HAP-1 (cell line): ENCODE results near the gene CLN6.
A peak's percentile ranks its signal among the peaks of the same experiment; 100 is the strongest.

ENCODE experiments used
- DNase-seq, 2 experiments: peaks; one replicate each; pipeline ENCODE4 v3.0.0-alpha.2; 2016 to 2020; ENCODE audit warnings: low spot score in 2 of 2
- H3K27me3 ChIP-seq: fragments of 250-450 bp; sonication (Bioruptor Pico); 2 replicates; pipeline ENCODE4 v1.5.1; 2020; ENCODE audit warnings: low read depth, mild to moderate bottlenecking, moderate library complexity
- H3K36me3 ChIP-seq: fragments of 250-450 bp; sonication (Bioruptor Pico); replicated peaks from 2 replicates; pipeline ENCODE4 v1.5.1; 2020; ENCODE audit warnings: mild to moderate bottlenecking
- H3K4me1 ChIP-seq: fragments of 250-450 bp; sonication (Bioruptor Pico); 2 replicates; pipeline ENCODE4 v1.5.1; 2020; ENCODE audit warnings: mild to moderate bottlenecking
- H3K4me3 ChIP-seq: fragments of 250-450 bp; sonication (Bioruptor Pico); 2 replicates; pipeline ENCODE4 v1.5.1; 2020; ENCODE audit warnings: mild to moderate bottlenecking, moderate library complexity
- H3K9me3 ChIP-seq: fragments of 250-450 bp; sonication (Bioruptor Pico); 2 replicates; pipeline ENCODE4 v1.5.1; 2020; ENCODE audit warnings: mild to moderate bottlenecking, moderate library complexity
- in situ Hi-C: fragments of 300-500 bp; cut with MboI; formaldehyde crosslinking; loops from 3 replicates; pipeline ENCODE4 v1.14.3; 2020; ENCODE audit warnings: low sequenced_read_pairs, inconsistent platforms, mixed read lengths

Gene CLN6

DNA sequence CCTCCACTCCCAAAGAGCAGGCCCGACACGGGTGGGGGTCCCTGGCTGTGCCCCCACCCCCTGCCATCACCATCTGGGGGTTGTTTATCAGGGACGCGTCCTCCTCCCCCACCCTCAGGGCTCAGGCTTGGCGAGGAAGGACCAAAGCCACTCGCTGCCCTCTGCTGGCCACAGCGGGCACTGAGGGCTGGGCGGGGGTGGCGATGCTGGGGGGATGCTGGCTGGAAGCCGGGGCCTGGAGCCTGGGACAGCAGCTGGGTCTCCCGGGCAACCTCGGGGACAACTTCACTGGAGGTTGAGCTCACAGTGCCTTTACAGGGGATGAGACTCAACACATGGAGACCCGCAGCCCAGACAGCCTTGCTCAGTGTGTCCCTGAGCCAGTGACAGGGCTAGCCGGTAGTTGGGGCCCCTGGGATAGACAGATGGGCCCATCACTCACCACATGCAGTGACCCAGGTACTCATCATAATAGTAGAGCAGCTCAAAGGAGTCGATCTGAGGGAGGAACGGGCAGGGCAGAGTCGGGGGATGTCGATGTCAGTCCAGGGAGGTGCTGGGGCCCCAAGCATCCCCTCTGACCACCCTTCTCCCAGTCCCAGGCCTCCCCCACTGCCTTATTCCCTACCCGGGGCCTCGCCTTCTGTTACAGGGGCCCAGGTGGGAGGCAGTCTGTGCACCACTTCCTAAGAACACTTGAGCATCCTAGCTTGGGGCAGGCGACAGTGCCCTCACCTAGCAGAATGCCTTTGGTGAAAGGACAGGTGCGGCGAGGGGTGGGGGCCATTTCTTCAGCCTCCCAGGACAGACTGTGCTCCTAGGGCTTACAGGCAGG is 18.5 kb downstream of the CLN6 start:
- in situ Hi-C loops, result no loop called here
- no peaks in the 10 kb centered on the region for H3K9me3 ChIP-seq
- H3K36me3 ChIP-seq, result peaks cover 83% of the 10 kb centered on the region
- peak in 1 of 2 experiments; percentile 87 for DNase-seq
- no peaks in the 10 kb centered on the region for H3K4me1 ChIP-seq
- no peak overlapping the region for H3K4me3 ChIP-seq
- no peaks in the 10 kb centered on the region for H3K27me3 ChIP-seq

DNA sequence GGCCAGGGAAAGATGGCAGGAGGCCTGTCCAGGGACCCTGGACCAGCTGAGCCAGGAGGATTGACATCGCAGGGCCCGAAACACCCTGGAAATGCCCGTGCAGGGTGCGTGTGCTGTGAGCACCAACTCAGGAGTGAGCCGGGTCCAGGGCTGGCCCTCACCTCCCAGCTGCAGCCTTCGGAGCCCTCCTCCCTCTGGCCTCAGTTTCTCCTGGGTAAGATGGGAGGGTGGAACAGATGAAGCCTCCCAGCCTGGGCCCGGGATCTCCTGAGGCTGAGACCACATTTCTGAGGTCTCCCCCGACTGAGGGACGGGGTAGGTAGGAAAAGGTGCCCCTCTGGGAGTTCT is 19.1 kb downstream of the CLN6 start:
- H3K9me3 ChIP-seq, result no peaks in the 10 kb centered on the region
- H3K36me3 ChIP-seq, result peaks cover 78% of the 10 kb centered on the region
- no peak overlapping the region for H3K4me3 ChIP-seq
- DNase-seq, result no peak
- H3K4me1 ChIP-seq, result no peaks in the 10 kb centered on the region
- in situ Hi-C loops, result no loop called here
- no peaks in the 10 kb centered on the region for H3K27me3 ChIP-seq

DNA sequence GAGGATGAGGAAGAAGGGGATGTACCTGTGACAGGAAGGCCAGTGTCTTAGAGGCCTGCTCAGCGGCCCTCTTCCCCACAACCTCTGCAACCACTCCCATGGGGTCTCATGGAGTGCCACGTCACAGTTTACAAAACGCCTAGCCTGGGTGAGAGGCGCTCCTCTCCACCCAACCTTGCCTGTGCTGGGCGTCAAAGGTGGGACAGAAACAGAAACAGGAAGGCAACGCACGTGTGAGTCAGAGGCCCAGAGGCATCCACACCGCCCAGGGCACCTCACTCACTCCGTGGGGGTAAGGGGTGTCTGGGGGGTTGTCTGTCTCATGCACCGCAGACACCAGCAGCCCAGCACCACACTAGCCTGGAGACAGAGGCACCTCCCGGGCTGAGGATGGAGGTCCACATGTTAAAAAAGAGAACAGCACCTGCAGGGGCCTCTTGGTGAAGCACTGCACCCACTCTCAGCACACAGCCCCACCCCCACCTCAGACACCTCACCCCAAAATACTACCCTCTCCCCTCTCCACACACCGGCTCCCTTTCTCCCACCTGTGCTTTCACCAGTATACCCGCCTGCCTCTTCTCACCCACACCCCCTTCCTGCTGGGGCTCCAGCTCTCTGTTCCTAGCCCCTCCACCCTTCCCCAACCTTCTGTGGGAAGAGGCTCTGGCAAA is 19.7 kb downstream of the CLN6 start:
- Histone ChIP-seq H3K4me1 (no peaks in the 10 kb centered on the region), H3K4me3 (no peak overlapping the region), H3K9me3 (no peaks in the 10 kb centered on the region), H3K27me3 (no peaks in the 10 kb centered on the region), H3K36me3 (peaks cover 78% of the 10 kb centered on the region)
- DNase-seq, result no peak
- in situ Hi-C loops, result no loop called here

DNA sequence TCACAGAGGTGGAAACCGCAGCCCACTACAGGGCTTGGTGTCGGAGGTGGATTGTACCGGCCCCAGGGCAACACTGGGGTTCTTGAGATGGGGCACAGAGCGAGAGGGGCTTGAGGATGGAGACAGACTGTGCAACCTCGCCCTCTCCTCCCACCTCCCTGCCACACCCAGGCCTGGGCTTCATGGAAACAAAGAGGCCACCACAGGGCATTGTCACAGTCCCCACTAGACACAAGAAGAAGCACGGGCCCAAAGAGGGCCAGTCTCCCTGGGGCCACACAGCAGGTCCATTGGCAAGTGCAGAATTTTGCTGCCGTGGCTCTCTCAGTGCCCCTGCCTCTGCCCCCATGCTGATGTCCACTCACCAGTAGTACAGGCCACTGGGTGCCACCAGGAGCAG is 20.3 kb downstream of the CLN6 start:
- in situ Hi-C loops, result no loop called here

DNA sequence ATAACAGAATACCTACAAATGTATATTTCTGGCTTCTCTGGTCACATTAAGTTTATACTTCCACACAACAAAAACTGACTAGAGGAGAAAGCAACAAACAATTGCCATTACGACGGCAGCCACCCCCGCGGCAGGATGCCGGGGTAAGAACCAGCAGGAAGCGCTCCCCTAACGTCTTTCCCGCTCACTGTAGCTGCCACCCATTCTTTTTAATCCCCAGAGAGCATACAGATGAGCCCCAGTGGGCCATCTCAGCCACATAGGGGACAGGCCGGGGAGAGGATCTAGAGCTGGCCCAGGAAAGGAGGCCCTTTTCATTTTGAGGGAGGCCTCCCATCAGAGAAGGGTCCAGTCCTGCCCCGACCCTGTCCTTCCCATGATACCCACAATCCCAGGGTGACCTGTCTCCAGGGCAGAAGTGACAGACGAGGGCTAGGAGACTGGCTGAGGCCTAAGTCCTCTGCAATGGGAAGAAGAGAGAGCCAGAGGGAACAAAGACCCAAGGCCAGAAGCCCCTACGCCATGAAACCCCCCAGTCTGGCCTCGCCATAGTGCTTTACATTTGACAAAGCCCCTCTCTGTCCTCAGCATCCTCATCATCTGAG is 20.8 kb downstream of the CLN6 start:
- H3K4me1 ChIP-seq, result no peaks in the 10 kb centered on the region
- H3K9me3 ChIP-seq, result no peaks in the 10 kb centered on the region
- peak in 1 of 2 experiments; percentile 7 for DNase-seq
- H3K4me3 ChIP-seq, result no peak overlapping the region
- no peaks in the 10 kb centered on the region for H3K27me3 ChIP-seq
- in situ Hi-C loops, result no loop called here
- H3K36me3 ChIP-seq, result peaks cover 71% of the 10 kb centered on the region

More for the DNA sequence above, 20.3 kb downstream of the CLN6 start:
- no peaks in the 10 kb centered on the region for H3K4me1 ChIP-seq
- DNase-seq, result no peak
- H3K27me3 ChIP-seq, result no peaks in the 10 kb centered on the region
- H3K36me3 ChIP-seq, result peaks cover 74% of the 10 kb centered on the region
- H3K4me3 ChIP-seq, result no peak overlapping the region
- no peaks in the 10 kb centered on the region for H3K9me3 ChIP-seq

DNA sequence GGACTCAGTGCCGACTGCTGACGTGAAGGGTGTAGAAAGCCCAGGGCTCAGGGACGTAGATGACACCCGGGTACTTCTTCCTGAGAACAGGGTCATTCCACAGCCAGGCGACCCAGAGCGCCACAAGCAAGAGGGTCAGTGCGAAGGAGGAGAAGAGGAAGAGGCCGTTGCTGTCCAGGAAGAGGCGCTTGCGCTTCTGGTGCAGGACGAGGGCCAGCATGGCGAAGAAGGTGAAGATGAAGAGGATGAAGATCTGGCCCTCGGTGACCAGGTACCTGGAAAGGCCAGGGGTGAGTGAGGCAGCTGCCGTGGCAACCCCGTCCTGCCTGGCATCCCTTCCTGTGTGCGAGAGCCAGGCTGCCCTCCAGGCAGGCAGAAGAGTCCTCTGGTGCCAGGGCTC is 21.4 kb downstream of the CLN6 start:
- H3K4me1 ChIP-seq, result peaks cover 2% of the 10 kb centered on the region; the same call in 1 of the 2 replicates
- in situ Hi-C loops, result no loop called here

DNA sequence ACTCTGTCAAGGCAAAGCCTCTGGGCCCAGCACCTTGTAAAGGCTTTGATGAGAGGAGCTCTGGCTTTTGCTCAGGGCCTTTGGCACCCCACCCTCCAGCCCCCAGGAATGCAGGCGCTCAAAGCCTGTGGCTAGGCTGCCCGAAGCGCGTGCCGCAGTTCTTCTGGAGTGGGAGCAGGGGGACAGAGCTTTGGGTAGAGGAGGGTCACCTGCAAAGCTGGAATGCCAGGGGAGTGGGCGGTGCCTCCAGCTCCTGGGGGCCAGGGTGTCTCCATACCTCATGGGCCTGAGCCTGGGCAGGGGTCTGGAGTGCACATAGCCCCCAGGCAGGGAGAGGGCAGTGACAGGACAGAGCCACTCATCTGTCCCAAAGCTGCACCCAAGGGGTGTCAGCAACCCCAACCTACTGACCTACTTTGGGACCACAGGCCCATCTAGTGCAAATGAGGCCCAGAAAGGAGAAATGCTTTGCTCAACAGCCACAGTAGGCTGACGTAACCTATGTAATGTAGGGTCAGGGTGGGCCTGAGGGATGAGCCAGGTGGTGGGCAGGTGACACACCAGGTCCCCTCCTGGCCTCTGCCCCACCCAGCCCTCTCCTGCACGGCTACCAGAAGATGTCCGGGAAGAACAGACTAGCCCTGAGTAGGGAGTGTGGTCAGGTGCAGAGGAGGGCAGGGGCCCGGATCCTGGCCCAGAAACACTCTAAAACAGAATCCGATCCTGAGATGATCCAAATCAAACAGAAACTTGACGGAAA is 22.2 kb downstream of the CLN6 start:
- H3K9me3 ChIP-seq, result no peaks in the 10 kb centered on the region
- peak in 1 of 2 experiments; percentile 7 for DNase-seq
- peaks cover 7% of the 10 kb centered on the region for H3K4me1 ChIP-seq
- H3K27me3 ChIP-seq, result no peaks in the 10 kb centered on the region
- in situ Hi-C loops, result no loop called here
- no peak overlapping the region for H3K4me3 ChIP-seq
- H3K36me3 ChIP-seq, result peaks cover 59% of the 10 kb centered on the region

More for the DNA sequence above, 21.4 kb downstream of the CLN6 start:
- no peaks in the 10 kb centered on the region for H3K27me3 ChIP-seq
- no peaks in the 10 kb centered on the region for H3K9me3 ChIP-seq
- peak in 1 of 2 experiments; percentile 8 for DNase-seq
- H3K36me3 ChIP-seq, result peaks cover 65% of the 10 kb centered on the region
- H3K4me3 ChIP-seq, result no peak overlapping the region

DNA sequence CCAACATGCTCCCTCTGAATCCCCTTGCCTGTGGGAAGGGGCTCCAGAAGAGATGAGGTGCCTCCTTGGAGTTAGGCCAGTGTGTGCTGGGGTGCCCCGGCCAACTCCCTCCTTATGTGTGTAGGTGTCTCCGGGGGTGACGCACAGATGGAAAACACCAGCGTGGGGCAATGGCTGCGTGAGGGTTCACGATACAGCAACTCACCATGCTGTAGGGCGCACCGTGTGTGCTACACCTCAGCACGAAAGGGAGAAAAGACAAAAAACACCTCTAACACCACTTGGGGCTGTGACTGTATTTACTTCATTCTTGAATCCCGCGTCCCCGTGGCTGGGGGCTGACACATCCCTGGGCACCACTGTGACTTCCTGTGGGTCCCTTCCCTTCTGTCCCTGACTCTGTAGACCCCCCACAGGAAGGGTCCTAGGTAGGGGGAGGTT is 22.8 kb downstream of the CLN6 start:
- in situ Hi-C loops, result no loop called here
- H3K9me3 ChIP-seq, result no peaks in the 10 kb centered on the region
- peaks cover 11% of the 10 kb centered on the region for H3K4me1 ChIP-seq
- peak in 1 of 2 experiments; percentile 8 for DNase-seq
- no peaks in the 10 kb centered on the region for H3K27me3 ChIP-seq
- no peak overlapping the region for H3K4me3 ChIP-seq
- H3K36me3 ChIP-seq, result peaks cover 54% of the 10 kb centered on the region

DNA sequence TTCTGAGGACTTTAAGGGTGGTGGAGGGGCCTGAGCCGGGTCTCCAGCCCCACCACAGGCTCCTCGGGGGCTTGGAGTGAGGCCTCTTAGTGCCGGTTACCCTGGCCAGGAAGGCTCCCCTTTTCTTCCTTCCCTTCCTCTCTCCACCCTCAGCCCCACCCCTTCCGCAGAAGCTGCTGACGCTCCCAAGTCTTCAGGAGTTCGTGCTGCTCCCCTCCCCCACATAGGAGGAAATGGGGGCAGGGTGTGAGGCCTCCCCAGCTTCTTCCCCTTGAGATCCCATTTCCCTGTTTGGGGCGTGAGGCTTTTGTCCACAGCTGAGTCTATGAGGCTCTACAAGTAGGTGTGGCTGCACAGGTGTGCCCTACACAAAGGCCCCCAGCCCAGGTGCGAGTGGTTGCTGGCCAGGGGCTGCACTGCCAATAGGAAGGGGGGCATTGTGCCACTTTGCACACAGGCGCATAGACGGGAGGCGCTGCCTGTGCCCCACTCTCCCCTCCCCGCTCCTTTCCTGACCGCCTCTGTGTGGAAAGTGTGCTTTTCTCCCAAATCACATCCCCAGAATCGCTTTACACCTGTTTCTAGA is 23.5 kb downstream of the CLN6 start:
- Histone ChIP-seq H3K4me3 (no peak overlapping the region), H3K9me3 (no peaks in the 10 kb centered on the region), H3K27me3 (no peaks in the 10 kb centered on the region), H3K4me1 (peaks cover 18% of the 10 kb centered on the region), H3K36me3 (peaks cover 49% of the 10 kb centered on the region)
- in situ Hi-C loops, result no loop called here
- no peak for DNase-seq

DNA sequence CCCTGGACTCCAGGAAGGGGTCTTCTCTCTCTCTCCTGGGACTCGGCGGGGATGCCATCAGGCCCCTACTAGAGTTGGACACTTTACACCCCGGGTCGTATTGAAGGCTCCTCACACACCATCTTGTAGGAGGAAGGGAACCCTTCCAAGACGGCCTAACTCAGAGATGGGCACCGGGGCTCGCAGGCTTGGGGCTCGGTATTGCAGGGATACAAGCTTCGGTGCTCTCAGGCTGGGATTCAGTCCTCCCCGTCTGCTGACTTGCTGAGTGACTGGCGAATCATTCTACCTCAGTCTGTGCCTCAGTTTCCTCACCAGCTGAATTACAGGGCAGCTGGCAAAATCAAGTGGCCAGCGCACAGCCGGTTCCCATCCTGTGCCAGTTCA is 24.0 kb downstream of the CLN6 start:
- Histone ChIP-seq H3K4me1 (peaks cover 22% of the 10 kb centered on the region), H3K36me3 (peaks cover 44% of the 10 kb centered on the region), H3K27me3 (no peaks in the 10 kb centered on the region), H3K4me3 (no peak overlapping the region), H3K9me3 (no peaks in the 10 kb centered on the region)
- DNase-seq, result no peak
- in situ Hi-C loops, result no loop called here

DNA sequence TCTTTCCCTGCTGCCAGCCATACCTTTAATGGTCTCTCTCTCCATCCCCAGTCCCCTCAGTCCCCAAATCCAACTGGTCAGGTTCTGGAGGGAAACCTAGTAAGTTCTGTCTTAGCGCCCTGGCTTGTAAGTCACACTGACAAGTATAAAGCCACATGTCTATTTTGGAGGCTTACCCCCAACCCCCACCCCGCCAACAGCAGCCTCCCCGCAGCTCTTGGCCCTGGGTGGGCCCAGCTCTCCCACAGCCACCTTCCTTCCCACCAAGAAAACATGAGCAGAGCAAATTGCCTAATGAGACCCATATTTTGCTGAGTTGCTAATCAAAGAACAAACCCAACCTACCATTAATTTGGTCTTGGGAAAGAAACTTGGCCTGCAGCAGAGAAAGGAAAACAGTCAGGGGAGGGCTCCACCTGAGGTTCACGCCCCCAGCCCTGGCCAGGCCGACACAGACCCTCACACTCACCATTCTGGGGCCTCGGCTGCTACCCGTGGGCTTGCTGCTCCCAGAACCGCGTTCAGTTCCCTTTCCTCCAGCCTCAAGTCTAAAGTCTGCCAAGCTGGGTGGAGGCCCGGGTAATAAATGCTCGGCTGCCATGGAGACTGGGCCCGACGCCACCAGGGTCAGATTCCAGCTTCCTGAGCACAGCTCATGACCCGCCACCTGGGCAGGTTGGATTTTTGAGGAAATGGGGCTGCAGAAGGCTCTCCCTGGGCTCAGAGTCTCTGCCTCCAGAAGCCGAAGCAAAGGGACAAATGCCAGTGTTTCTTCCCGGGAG is 24.6 kb downstream of the CLN6 start, which contains the start of gene CALML4:
Gene CALML4 (minus strand): TSS at position 557 of the 782 bp plus-strand sequence. CDS start 85 bp downstream, at position 472.
- in situ Hi-C loops, result no loop called here
- no peak for DNase-seq
- H3K4me3 ChIP-seq, result no peak within 1 kb of the TSS
- H3K27me3 ChIP-seq, result no peaks in the 10 kb centered on the region
- H3K4me1 ChIP-seq, result peaks cover 28% of the 10 kb centered on the region
- H3K9me3 ChIP-seq, result no peaks in the 10 kb centered on the region
- H3K36me3 ChIP-seq, result peaks cover 38% of the 10 kb centered on the region

DNA sequence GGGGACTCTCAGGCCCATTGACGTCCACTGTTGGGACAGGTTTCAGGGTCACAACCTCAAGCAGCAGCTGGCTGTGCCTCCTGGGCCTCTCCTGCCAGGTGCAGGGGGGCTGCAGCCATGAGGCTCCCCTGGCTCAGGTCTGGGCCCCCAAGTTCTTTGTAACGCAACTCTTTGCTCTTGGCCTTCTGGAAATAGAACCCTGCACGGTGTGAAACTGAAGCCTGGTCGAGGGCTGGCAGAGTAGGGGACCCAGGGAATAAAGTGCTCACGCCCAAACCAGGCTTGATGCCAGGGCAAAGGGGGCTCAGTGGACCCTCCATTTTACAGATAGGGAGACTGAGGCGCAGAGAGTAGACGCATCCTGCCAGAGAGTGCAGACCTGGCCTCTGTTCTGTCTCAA is 25.2 kb downstream of the CLN6 start:
- H3K4me3 ChIP-seq, result no peak overlapping the region
- in situ Hi-C loops, result no loop called here
- no peaks in the 10 kb centered on the region for H3K9me3 ChIP-seq
- H3K27me3 ChIP-seq, result no peaks in the 10 kb centered on the region
- no peak for DNase-seq
- H3K36me3 ChIP-seq, result peaks cover 32% of the 10 kb centered on the region
- peaks cover 28% of the 10 kb centered on the region for H3K4me1 ChIP-seq
